ENCODE results near the gene ADK. TPM values are rescaled to one million over a fixed set of nuclear protein-coding genes. Genes with fewer than 3 reads are reported as not detected.

The ADK gene
- total RNA-seq, 2 experiments from 2014 or later: 26.4 to 31.1 TPM

- H3K79me2 ChIP-seq (ENCODE audit: insufficient read depth, low read depth, low read length): no peaks in the 10 kb centered on the region
Observed at GRCh38 chr10:74290708-74291107, 139.7 kb downstream of the ADK start.

GRCh38 chr10:74292871-74293427 lies 141.9 kb downstream of the ADK start:
- no TSS peak for BruUV-seq (replicated peaks)
- Histone ChIP-seq H3K4me3 (ENCODE audit: low read depth, low read length, poor library complexity, severe bottlenecking) (no peak overlapping the region), H2AFZ (ENCODE audit: low read length) (no peak overlapping the region), H3K4me2 (ENCODE audit: low read length) (no peak overlapping the region), H3K27ac (ENCODE audit: low read depth, low read length, poor library complexity, severe bottlenecking) (no peak overlapping the region), H3K79me2 (ENCODE audit: insufficient read depth, low read depth, low read length) (no peaks in the 10 kb centered on the region), H3K4me1 (ENCODE audit: insufficient read depth, low read length, poor library complexity, severe bottlenecking) (no peaks in the 10 kb centered on the region), H4K20me1 (ENCODE audit: insufficient read depth, low read length) (no peaks in the 10 kb centered on the region), H3K36me3 (ENCODE audit: insufficient read depth, low read length) (no peaks in the 10 kb centered on the region), H3K9me2 (ENCODE audit: insufficient read depth, low read length) (no peaks in the 10 kb centered on the region; the same call in 1 of the 2 replicates), H3K9me3 (ENCODE audit: low read length) (no peaks in the 10 kb centered on the region)
- POLR2A ChIA-PET: interaction anchor here (0.5 to 2.0 kb wide), 2 partner anchors 9 to 11 kb away, joined by 3 to 5 read pairs; no protein-coding TSS in a partner anchor
- TF ChIP-seq CTCF (conservative IDR thresholded peaks at IDR 0.05; ENCODE audit: low read length) (no peak), EZH2phosphoT487 (IDR thresholded peaks at IDR 0.05; ENCODE audit: borderline replicate concordance, low read depth, low read length) (no peak)
- intact Hi-C loops (cut with micrococcal nuclease; ENCODE audit: unreplicated experiment): no loop called here
- DNase-seq (ENCODE audit: low spot score): no peak
- CTCF ChIA-PET (ENCODE audit: unreplicated experiment): no interaction called here

More at GRCh38 chr10:74290708-74291107, 139.7 kb downstream of the ADK start:
- Histone ChIP-seq H3K4me2 (ENCODE audit: low read length) (no peak overlapping the region), H4K20me1 (ENCODE audit: insufficient read depth, low read length) (no peaks in the 10 kb centered on the region), H2AFZ (ENCODE audit: low read length) (no peak overlapping the region), H3K4me3 (ENCODE audit: low read depth, low read length, poor library complexity, severe bottlenecking) (no peak overlapping the region), H3K4me1 (ENCODE audit: insufficient read depth, low read length, poor library complexity, severe bottlenecking) (no peaks in the 10 kb centered on the region), H3K9me2 (ENCODE audit: insufficient read depth, low read length) (no peaks in the 10 kb centered on the region), H3K27ac (ENCODE audit: low read depth, low read length, poor library complexity, severe bottlenecking) (no peak overlapping the region), H3K36me3 (ENCODE audit: insufficient read depth, low read length) (no peaks in the 10 kb centered on the region), H3K9me3 (ENCODE audit: low read length) (no peaks in the 10 kb centered on the region)
- TF ChIP-seq EZH2phosphoT487 (IDR thresholded peaks at IDR 0.05; ENCODE audit: borderline replicate concordance, low read depth, low read length) (no peak), CTCF (conservative IDR thresholded peaks at IDR 0.05; ENCODE audit: low read length) (no peak)
- DNase-seq (ENCODE audit: low spot score): no peak
- intact Hi-C loops (cut with micrococcal nuclease; ENCODE audit: unreplicated experiment): no loop called here
- POLR2A ChIA-PET: interaction anchor here (0.6 kb wide), 1 partner anchor 120 kb away, joined by 3 read pairs; no protein-coding TSS in a partner anchor
- BruUV-seq (replicated peaks): no TSS peak
- CTCF ChIA-PET (ENCODE audit: unreplicated experiment): no interaction called here

- Histone ChIP-seq H2AFZ (ENCODE audit: low read length) (no peak overlapping the region), H3K79me2 (ENCODE audit: insufficient read depth, low read depth, low read length) (no peaks in the 10 kb centered on the region), H3K4me2 (ENCODE audit: low read length) (no peak overlapping the region), H4K20me1 (ENCODE audit: insufficient read depth, low read length) (no peaks in the 10 kb centered on the region), H3K9me2 (ENCODE audit: insufficient read depth, low read length) (no peaks in the 10 kb centered on the region; the same call in 1 of the 2 replicates), H3K36me3 (ENCODE audit: insufficient read depth, low read length) (no peaks in the 10 kb centered on the region), H3K4me1 (ENCODE audit: insufficient read depth, low read length, poor library complexity, severe bottlenecking) (no peaks in the 10 kb centered on the region), H3K4me3 (ENCODE audit: low read depth, low read length, poor library complexity, severe bottlenecking) (no peak overlapping the region), H3K9me3 (ENCODE audit: low read length) (no peaks in the 10 kb centered on the region), H3K27ac (ENCODE audit: low read depth, low read length, poor library complexity, severe bottlenecking) (no peak overlapping the region)
- CTCF ChIA-PET (ENCODE audit: unreplicated experiment): no interaction called here
- BruUV-seq (replicated peaks): no TSS peak
- POLR2A ChIA-PET: interaction anchor here (0.5 to 0.6 kb wide), 2 partner anchors 8 to 384 kb away, joined by 3 to 4 read pairs; no protein-coding TSS in a partner anchor
- DNase-seq (ENCODE audit: low spot score): no peak
- intact Hi-C loops (cut with micrococcal nuclease; ENCODE audit: unreplicated experiment): no loop called here
- no peak for TF ChIP-seq EZH2phosphoT487 (IDR thresholded peaks at IDR 0.05; ENCODE audit: borderline replicate concordance, low read depth, low read length)
- TF ChIP-seq CTCF (conservative IDR thresholded peaks at IDR 0.05; ENCODE audit: low read length): no peak
Observed at GRCh38 chr10:74293686-74294371, 142.8 kb downstream of the ADK start.

All from OCI-LY7 (cell line).